ENCODE data around the gene STAC2.
A peak's percentile ranks its signal among the peaks of the same experiment; 100 is the strongest.

The STAC2 gene

GRCh38 chr17:39166437-39167335, 59.1 kb downstream of the STAC2 start:
- H3K36me3 ChIP-seq = no peaks in the 10 kb centered on the region
- H3K4me2 ChIP-seq = peak overlapping the region; percentile 93
- H3K4me3 ChIP-seq = peak overlapping the region; percentile 65
- H4K20me1 ChIP-seq = no peaks in the 10 kb centered on the region
- H3K27me3 ChIP-seq = peaks cover 25% of the 10 kb centered on the region
- H3K4me1 ChIP-seq = peaks cover 99% of the 10 kb centered on the region
- peak overlapping the region; percentile 49; the same call in 1 of the 2 replicates for H3K9ac ChIP-seq
- H3K27ac ChIP-seq = peak overlapping the region; percentile 58
- H3K9me3 ChIP-seq = no peaks in the 10 kb centered on the region
- TF ChIP-seq Cebpa-rat (IDR thresholded peaks at IDR 0.05) = no peak

- no peaks in the 10 kb centered on the region for H3K9me3 ChIP-seq
- peak within 1 kb of the TSS; percentile 64 for H3K27ac ChIP-seq
- H3K4me3 ChIP-seq = peak within 1 kb of the TSS; percentile 65
- H3K9ac ChIP-seq = peak within 1 kb of the TSS; percentile 49
- no peak for TF ChIP-seq Cebpa-rat (IDR thresholded peaks at IDR 0.05)
- peak within 1 kb of the TSS; percentile 93 for H3K4me2 ChIP-seq
- peaks cover 25% of the 10 kb centered on the region for H3K27me3 ChIP-seq
- H3K4me1 ChIP-seq = peaks cover 99% of the 10 kb centered on the region
- H4K20me1 ChIP-seq = no peaks in the 10 kb centered on the region
- H3K36me3 ChIP-seq = no peaks in the 10 kb centered on the region
These were observed 59.9 kb downstream of the STAC2 start, which contains the start of gene ARL5C for GRCh38 chr17:39165841-39166349. Gene ARL5C (minus strand): TSS chr17:39166161. CDS start chr17:39165760, 401 bp downstream.

DNA sequence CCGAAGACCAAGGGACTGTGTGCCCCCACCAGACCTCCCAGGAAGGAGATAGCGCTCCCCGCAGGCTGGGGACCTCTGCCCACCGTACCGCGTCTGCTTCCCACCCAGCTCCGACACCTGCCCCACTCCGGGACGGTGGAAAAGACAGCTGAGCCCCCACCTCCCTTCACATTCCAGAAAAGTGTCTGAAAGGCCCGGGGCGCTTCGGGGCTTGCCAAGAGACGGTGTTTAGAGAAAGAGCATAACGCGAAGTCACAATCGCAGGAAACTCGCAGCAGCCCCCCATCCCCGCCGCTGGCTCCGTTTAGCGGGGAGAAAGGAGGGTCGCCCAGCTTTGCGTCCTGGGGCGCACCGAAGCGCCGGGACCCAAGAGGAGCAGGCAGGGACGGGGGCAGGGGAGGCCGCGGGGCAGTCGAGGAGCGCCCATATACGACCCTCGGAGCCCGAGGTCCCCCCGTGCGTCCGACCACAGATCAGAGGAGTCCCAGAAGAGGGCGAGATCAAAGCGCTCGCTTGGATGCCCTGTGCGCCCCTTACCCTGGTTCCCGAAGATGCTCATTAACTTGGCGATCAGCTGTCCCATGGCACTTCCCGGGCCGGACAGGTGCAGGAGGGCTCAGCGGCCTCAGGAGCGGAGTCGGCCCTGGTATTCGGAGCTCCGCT, 60.4 kb downstream of the STAC2 start:
- Histone ChIP-seq H4K20me1 (no peaks in the 10 kb centered on the region), H3K27ac (peak overlapping the region; percentile 64), H3K4me1 (peaks cover 99% of the 10 kb centered on the region), H3K4me2 (peak overlapping the region; percentile 93), H3K27me3 (peaks cover 25% of the 10 kb centered on the region), H3K9ac (peak overlapping the region; percentile 49), H3K9me3 (no peaks in the 10 kb centered on the region), H3K4me3 (peak overlapping the region; percentile 65), H3K36me3 (no peaks in the 10 kb centered on the region)
- TF ChIP-seq Cebpa-rat (IDR thresholded peaks at IDR 0.05) = no peak

GRCh38 chr17:39164675-39165143, 61.0 kb downstream of the STAC2 start:
- TF ChIP-seq Cebpa-rat (IDR thresholded peaks at IDR 0.05) = no peak

DNA sequence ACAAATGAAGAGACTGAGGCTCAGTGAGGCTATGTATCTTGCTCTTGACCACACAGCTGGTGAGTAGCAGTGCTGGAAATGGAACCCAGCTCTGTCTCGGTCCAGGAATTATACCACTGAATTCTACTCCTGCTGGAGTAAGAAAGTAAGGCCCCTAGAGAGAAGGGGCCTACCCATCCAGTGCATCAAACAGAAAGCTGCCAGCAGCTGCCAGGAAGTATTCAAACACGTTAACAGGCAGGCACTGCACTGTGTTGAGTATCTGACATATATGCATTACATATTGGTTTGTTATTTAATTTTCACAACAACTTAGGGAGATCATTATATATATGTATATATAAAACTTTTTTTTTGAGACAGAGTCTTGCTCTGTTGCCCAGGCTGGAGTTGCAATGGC, 63.8 kb downstream of the STAC2 start:
- H3K27ac ChIP-seq = peak overlapping the region; percentile 63; the same call in 1 of the 2 replicates
- TF ChIP-seq Cebpa-rat (IDR thresholded peaks at IDR 0.05) = no peak

More at GRCh38 chr17:39164675-39165143, 61.0 kb downstream of the STAC2 start:
- H3K4me1 ChIP-seq = peaks cover 93% of the 10 kb centered on the region
- H3K9me3 ChIP-seq = no peaks in the 10 kb centered on the region
- peak overlapping the region; percentile 64 for H3K27ac ChIP-seq
- peak overlapping the region; percentile 49 for H3K9ac ChIP-seq
- no peaks in the 10 kb centered on the region for H3K36me3 ChIP-seq
- H3K27me3 ChIP-seq = peaks cover 25% of the 10 kb centered on the region
- no peaks in the 10 kb centered on the region for H4K20me1 ChIP-seq
- peak overlapping the region; percentile 93 for H3K4me2 ChIP-seq
- H3K4me3 ChIP-seq = peak overlapping the region; percentile 65

More for the DNA sequence above, 63.8 kb downstream of the STAC2 start:
- Histone ChIP-seq H3K36me3 (no peaks in the 10 kb centered on the region), H3K27me3 (peaks cover 25% of the 10 kb centered on the region), H3K9ac (no peak overlapping the region), H3K4me2 (peak overlapping the region; percentile 59), H4K20me1 (no peaks in the 10 kb centered on the region), H3K4me3 (no peak overlapping the region), H3K4me1 (peaks cover 67% of the 10 kb centered on the region), H3K9me3 (no peaks in the 10 kb centered on the region)

Data from BLaER1 (cell line).